Measurements from ENCODE around the gene PHRF1. TPM values are rescaled to one million over a fixed set of nuclear protein-coding genes. Genes with fewer than 3 reads are reported as not detected.
A peak's percentile ranks its signal among the peaks of the same experiment; 100 is the strongest.

PHRF1 gene
- total RNA-seq, 2 donors from 2014 or later: 12.4 to 14.2 TPM

- Histone ChIP-seq H3K36me3 (peaks cover 25% of the 10 kb centered on the region), H3K27me3 (no peaks in the 10 kb centered on the region), H3K4me3 (peak overlapping the region; percentile 70 to 88), H3K9me3 (no peaks in the 10 kb centered on the region), H3K4me1 (peaks cover 0 to 39% of the 10 kb centered on the region in 2 donors), H3K27ac (peak overlapping the region; percentile 31 to 73)
- no peak for TF ChIP-seq CTCF (IDR thresholded peaks at IDR 0.05)
- no peak for DNase-seq (ENCODE audit: low spot score)
These were observed 41.7 kb upstream of the PHRF1 start for GRCh38 chr11:534396-535209.

- peak overlapping the region in 1 of 2 donors; percentile 73 for H3K27ac ChIP-seq
- TF ChIP-seq CTCF (IDR thresholded peaks at IDR 0.05): no peak
- no peaks in the 10 kb centered on the region for H3K9me3 ChIP-seq
- H3K4me3 ChIP-seq: peak overlapping the region; percentile 70 to 88
- no peak for DNase-seq (ENCODE audit: low spot score)
- no peaks in the 10 kb centered on the region for H3K27me3 ChIP-seq
- peaks cover 0 to 39% of the 10 kb centered on the region in 2 donors for H3K4me1 ChIP-seq
- peaks cover 25% of the 10 kb centered on the region for H3K36me3 ChIP-seq
These were observed 41.1 kb upstream of the PHRF1 start for GRCh38 chr11:535210-535518.

GRCh38 chr11:535519-536454, 40.5 kb upstream of the PHRF1 start, which contains the start of gene HRAS:
TSS of gene HRAS (minus strand) at chr11:535576.
- Histone ChIP-seq H3K9me3 (no peaks in the 10 kb centered on the region), H3K4me3 (peak within 1 kb of the TSS; percentile 71 to 88), H3K27ac (peak within 1 kb of the TSS; percentile 73 to 82), H3K27me3 (no peaks in the 10 kb centered on the region), H3K4me1 (peaks cover 0 to 39% of the 10 kb centered on the region in 2 donors), H3K36me3 (peaks cover 25% of the 10 kb centered on the region)
- peak; percentile 95 for DNase-seq (ENCODE audit: low spot score)
- TF ChIP-seq CTCF (IDR thresholded peaks at IDR 0.05): no peak

GRCh38 chr11:536841-537621, 39.2 kb upstream of the PHRF1 start, which contains the start of gene LRRC56:
TSS of gene LRRC56 (plus strand) at chr11:537527. CDS start at chr11:540685, 3,158 bp downstream.
- H3K4me1 ChIP-seq: peaks cover 0 to 39% of the 10 kb centered on the region in 2 donors
- TF ChIP-seq CTCF (IDR thresholded peaks at IDR 0.05): no peak
- peak within 1 kb of the TSS in 1 of 2 donors; percentile 68 for H3K27ac ChIP-seq
- peak within 1 kb of the TSS; percentile 26 to 88 for H3K4me3 ChIP-seq
- DNase-seq (ENCODE audit: low spot score): peak; percentile 77
- H3K9me3 ChIP-seq: no peaks in the 10 kb centered on the region
- H3K36me3 ChIP-seq: peaks cover 19% of the 10 kb centered on the region
- no peaks in the 10 kb centered on the region for H3K27me3 ChIP-seq

Measured in right atrium auricular region (tissue), 2 donors.